Duodenal mucosa (tissue), 2 donors: ENCODE data around the gene PTPRJ.
A peak's percentile ranks its signal among the peaks of the same experiment; 100 is the strongest.

Experiments used
- H3K27ac ChIP-seq: one replicate; pipeline ENCODE4 v1.7.0; 2013; ENCODE audit warnings: low read depth, low read length
- H3K27me3 ChIP-seq, 2 donors: one replicate each; pipeline ENCODE4 v1.7.0; 2013; ENCODE audit warnings: low read length in 2 of 2, control low read depth in 1 of 2; ENCODE audit not compliant: insufficient read depth in 2 of 2, control insufficient read depth in 1 of 2
- H3K36me3 ChIP-seq, 2 donors: one replicate each; pipeline ENCODE4 v1.7.0; 2013; ENCODE audit warnings: low read length in 2 of 2, control low read depth in 1 of 2; ENCODE audit not compliant: insufficient read depth in 2 of 2, control insufficient read depth in 1 of 2
- H3K4me1 ChIP-seq, 2 donors: one replicate each; pipeline ENCODE4 v1.7.0; 2013; ENCODE audit warnings: low read length in 2 of 2, control low read depth in 1 of 2; ENCODE audit not compliant: insufficient read depth in 2 of 2, control insufficient read depth in 1 of 2
- H3K4me3 ChIP-seq, 2 donors: one replicate each; pipeline ENCODE4 v1.7.0; 2013; ENCODE audit warnings: low read length in 2 of 2, low read depth in 1 of 2
- H3K9ac ChIP-seq, 2 donors: one replicate each; pipeline ENCODE4 v1.7.0; 2013; ENCODE audit warnings: low read length in 2 of 2, low read depth in 1 of 2
- H3K9me3 ChIP-seq, 2 donors: one replicate each; pipeline ENCODE4 v1.7.0; 2013; ENCODE audit warnings: low read length in 2 of 2, control low read depth in 1 of 2; ENCODE audit not compliant: control insufficient read depth in 1 of 2

Gene PTPRJ

DNA sequence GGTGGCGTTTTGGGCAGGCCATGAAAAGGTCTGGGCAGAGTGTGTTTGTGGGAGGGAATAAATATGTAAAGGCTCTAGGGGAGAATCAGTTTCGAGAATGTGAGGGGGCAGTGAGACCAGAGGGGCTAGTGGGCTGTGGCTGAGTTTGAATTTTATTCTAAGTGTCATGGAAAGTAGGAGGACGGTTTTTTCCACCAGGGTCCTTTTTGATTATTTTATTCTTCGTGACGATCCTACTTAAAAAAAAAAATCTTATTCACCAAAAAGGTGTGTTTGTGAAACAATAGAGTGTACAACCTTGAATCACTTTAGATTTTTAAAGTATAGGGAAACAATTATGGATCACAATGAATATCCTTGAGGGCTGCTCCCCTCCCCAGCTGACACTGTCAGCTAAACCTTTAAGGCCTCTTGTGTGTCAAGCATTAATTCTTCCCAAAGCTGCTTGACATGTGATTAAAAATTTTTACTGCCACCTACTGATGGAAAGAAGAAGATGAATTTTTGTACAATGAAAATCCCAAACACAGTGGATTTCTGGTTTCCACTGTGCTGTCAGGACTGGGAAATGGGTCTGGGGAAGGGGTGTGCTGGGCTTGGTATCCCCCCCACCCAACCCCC is 128.8 kb downstream of the PTPRJ start:
- no peak overlapping the region for H3K27ac ChIP-seq
- H3K9me3 ChIP-seq, result no peaks in the 10 kb centered on the region
- H3K4me3 ChIP-seq, result peak overlapping the region; percentile 66 to 67
- H3K27me3 ChIP-seq, result no peaks in the 10 kb centered on the region
- no peaks in the 10 kb centered on the region for H3K36me3 ChIP-seq
- H3K9ac ChIP-seq, result peak overlapping the region in 1 of 2 donors; percentile 64
- H3K4me1 ChIP-seq, result peaks cover 25 to 28% of the 10 kb centered on the region in 2 donors

GRCh38 chr11:48110509-48110766 is 130.1 kb downstream of the PTPRJ start:
- H3K9ac ChIP-seq, result no peak overlapping the region
- H3K27me3 ChIP-seq, result no peaks in the 10 kb centered on the region
- H3K27ac ChIP-seq, result no peak overlapping the region
- H3K36me3 ChIP-seq, result no peaks in the 10 kb centered on the region
- no peak overlapping the region for H3K4me3 ChIP-seq
- peaks cover 14 to 17% of the 10 kb centered on the region in 2 donors for H3K4me1 ChIP-seq
- peaks cover 8 to 11% of the 10 kb centered on the region in 2 donors for H3K9me3 ChIP-seq

DNA sequence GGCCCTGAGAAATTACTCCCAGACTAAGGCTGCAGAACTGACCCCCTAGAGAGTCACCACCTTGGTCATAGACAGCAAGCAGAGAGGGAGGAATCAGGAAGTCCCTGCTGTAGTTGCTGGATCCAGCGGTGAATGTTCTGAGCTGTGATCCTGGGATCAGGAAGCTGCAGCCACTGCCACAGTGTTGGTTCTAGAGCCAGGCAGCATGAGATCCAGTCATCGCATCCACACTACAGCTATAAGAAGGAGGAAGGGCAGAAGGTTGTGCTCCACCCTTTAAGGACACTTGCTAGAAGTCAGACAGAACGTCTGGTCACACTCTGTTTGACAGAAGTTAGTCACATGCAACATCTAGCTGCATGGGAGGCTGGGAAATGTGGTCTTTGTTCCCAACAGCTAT is 131.5 kb downstream of the PTPRJ start:
- Histone ChIP-seq H3K27ac (no peak overlapping the region), H3K9ac (no peak overlapping the region), H3K36me3 (no peaks in the 10 kb centered on the region), H3K4me3 (no peak overlapping the region), H3K27me3 (no peaks in the 10 kb centered on the region), H3K4me1 (peaks cover 9 to 10% of the 10 kb centered on the region in 2 donors), H3K9me3 (peaks cover 10 to 11% of the 10 kb centered on the region in 2 donors)

DNA sequence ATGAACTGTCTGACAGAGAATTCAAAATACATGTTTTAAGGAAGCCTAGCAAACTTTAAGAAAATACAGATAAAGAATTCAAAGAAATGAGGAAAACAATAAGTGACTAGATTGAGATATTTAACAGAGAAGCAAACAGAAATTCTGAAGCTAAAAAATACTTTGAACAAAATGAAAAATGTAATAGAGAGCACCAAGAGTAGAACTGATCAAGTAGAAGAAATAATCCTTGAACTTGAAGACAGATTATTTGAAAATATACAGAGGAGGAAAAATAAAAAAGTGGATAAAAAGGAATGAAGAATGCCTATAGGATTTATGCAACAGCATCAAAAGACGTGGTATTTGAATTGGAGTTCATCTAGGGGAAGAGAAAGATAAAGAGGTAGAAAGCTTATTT is 134.4 kb downstream of the PTPRJ start:
- H3K9me3 ChIP-seq, result peaks cover 10 to 11% of the 10 kb centered on the region in 2 donors
- H3K27me3 ChIP-seq, result no peaks in the 10 kb centered on the region
- H3K4me3 ChIP-seq, result no peak overlapping the region
- H3K4me1 ChIP-seq, result peaks cover 1 to 2% of the 10 kb centered on the region in 2 donors
- no peak overlapping the region for H3K27ac ChIP-seq
- H3K9ac ChIP-seq, result no peak overlapping the region
- H3K36me3 ChIP-seq, result no peaks in the 10 kb centered on the region

DNA sequence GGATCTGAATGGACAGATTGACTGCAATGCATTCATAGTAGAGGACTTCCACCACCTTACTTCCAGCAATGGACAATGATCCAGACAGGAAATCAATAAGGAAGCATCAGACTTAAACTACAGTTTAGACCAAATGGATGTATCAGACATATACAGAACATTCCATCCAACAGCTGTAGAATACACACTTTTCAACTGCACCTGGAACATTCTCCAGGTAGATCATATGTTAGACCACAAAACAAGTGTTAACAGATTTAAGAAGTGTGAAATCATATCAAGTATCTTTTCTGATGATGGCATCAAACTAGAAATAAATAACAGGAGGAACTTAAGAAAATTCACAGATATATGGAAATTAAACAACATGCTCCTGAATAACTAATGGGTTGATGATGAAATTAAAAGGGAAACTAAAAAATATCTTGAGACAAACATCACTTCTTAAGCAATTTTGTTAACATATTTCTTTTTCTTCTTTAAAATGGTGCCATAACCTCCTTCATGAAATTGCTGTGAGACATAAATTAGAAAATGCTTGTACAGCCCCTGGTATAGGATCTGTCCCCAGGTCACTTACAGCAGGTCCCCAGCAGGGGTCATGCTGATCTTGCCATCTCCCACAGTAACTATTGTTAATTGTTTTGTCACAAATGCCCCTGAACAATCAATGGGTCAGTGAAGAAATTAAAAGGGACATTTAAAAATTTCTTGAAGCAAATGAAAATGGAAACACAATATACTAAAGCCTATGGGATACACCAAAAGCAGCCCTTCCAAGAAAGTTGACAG is 136.3 kb downstream of the PTPRJ start:
- H3K27ac ChIP-seq, result no peak overlapping the region
- H3K9ac ChIP-seq, result no peak overlapping the region
- H3K9me3 ChIP-seq, result peaks cover 10 to 11% of the 10 kb centered on the region in 2 donors
- no peaks in the 10 kb centered on the region for H3K36me3 ChIP-seq
- H3K27me3 ChIP-seq, result no peaks in the 10 kb centered on the region
- no peaks in the 10 kb centered on the region for H3K4me1 ChIP-seq
- no peak overlapping the region for H3K4me3 ChIP-seq

GRCh38 chr11:48122246-48122645 is 141.9 kb downstream of the PTPRJ start:
- Histone ChIP-seq H3K36me3 (peaks cover 11 to 29% of the 10 kb centered on the region in 2 donors), H3K9ac (no peak overlapping the region), H3K4me3 (no peak overlapping the region), H3K27me3 (no peaks in the 10 kb centered on the region), H3K4me1 (no peaks in the 10 kb centered on the region), H3K27ac (no peak overlapping the region), H3K9me3 (no peaks in the 10 kb centered on the region)

- Histone ChIP-seq H3K9me3 (no peaks in the 10 kb centered on the region), H3K9ac (no peak overlapping the region), H3K27ac (no peak overlapping the region), H3K36me3 (peaks cover 15 to 33% of the 10 kb centered on the region in 2 donors), H3K4me1 (no peaks in the 10 kb centered on the region), H3K4me3 (no peak overlapping the region), H3K27me3 (no peaks in the 10 kb centered on the region)
Observed at GRCh38 chr11:48122656-48123055, 142.3 kb downstream of the PTPRJ start.

GRCh38 chr11:48123254-48123875 is 143.0 kb downstream of the PTPRJ start:
- Histone ChIP-seq H3K4me1 (no peaks in the 10 kb centered on the region), H3K36me3 (peaks cover 20 to 39% of the 10 kb centered on the region in 2 donors), H3K9ac (no peak overlapping the region), H3K9me3 (no peaks in the 10 kb centered on the region), H3K27ac (no peak overlapping the region), H3K27me3 (no peaks in the 10 kb centered on the region), H3K4me3 (no peak overlapping the region)

GRCh38 chr11:48123934-48124755 is 143.8 kb downstream of the PTPRJ start:
- H3K4me3 ChIP-seq, result no peak overlapping the region
- no peak overlapping the region for H3K9ac ChIP-seq
- no peak overlapping the region for H3K27ac ChIP-seq
- no peaks in the 10 kb centered on the region for H3K9me3 ChIP-seq
- H3K4me1 ChIP-seq, result peaks cover 0 to 4% of the 10 kb centered on the region in 2 donors
- H3K36me3 ChIP-seq, result peaks cover 20 to 46% of the 10 kb centered on the region in 2 donors
- no peaks in the 10 kb centered on the region for H3K27me3 ChIP-seq

GRCh38 chr11:48124880-48125279 is 144.5 kb downstream of the PTPRJ start:
- Histone ChIP-seq H3K4me3 (no peak overlapping the region), H3K27ac (no peak overlapping the region), H3K36me3 (peaks cover 20 to 52% of the 10 kb centered on the region in 2 donors)

More at GRCh38 chr11:48124880-48125279, 144.5 kb downstream of the PTPRJ start:
- H3K9me3 ChIP-seq, result no peaks in the 10 kb centered on the region
- peaks cover 0 to 4% of the 10 kb centered on the region in 2 donors for H3K4me1 ChIP-seq
- no peaks in the 10 kb centered on the region for H3K27me3 ChIP-seq
- H3K9ac ChIP-seq, result no peak overlapping the region
